Measurements from ENCODE around the gene MFSD6. TPM values are rescaled to one million over a fixed set of nuclear protein-coding genes. Genes with fewer than 3 reads are reported as not detected.

Gene MFSD6
- total RNA-seq, 1 donor from 2014 or later = 50.5 TPM

DNA sequence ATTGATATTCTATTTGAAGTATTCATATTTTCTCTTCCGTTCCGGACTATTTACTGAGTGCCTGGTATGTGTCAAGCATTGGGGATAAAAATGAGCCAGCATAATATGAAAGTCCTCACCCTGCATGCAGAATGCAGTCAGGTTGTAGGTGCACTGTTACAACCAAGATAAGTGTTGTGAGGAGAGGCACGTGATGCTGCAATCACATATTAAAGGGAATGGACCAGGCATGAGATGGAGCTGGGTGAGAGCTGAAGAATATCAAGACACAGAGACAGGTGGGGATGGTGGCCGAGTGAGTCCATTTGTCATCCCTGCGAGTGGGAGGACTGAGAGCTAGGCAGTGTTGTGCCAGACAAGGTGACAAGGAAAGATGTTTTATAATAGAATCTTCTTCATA, 52.3 kb downstream of the MFSD6 start:
- Histone ChIP-seq H3K4me1 (no peaks in the 10 kb centered on the region), H3K4me3 (no peak overlapping the region), H3K9me3 (no peaks in the 10 kb centered on the region), H3K36me3 (no peaks in the 10 kb centered on the region), H3K27me3 (ENCODE audit: low read depth) (no peaks in the 10 kb centered on the region), H3K27ac (no peak overlapping the region)
- ATAC-seq (no peak), DNase-seq (no peak)
- intact Hi-C loops (cut with DNase I) = no loop called here
- TF ChIP-seq, protein P1, sequence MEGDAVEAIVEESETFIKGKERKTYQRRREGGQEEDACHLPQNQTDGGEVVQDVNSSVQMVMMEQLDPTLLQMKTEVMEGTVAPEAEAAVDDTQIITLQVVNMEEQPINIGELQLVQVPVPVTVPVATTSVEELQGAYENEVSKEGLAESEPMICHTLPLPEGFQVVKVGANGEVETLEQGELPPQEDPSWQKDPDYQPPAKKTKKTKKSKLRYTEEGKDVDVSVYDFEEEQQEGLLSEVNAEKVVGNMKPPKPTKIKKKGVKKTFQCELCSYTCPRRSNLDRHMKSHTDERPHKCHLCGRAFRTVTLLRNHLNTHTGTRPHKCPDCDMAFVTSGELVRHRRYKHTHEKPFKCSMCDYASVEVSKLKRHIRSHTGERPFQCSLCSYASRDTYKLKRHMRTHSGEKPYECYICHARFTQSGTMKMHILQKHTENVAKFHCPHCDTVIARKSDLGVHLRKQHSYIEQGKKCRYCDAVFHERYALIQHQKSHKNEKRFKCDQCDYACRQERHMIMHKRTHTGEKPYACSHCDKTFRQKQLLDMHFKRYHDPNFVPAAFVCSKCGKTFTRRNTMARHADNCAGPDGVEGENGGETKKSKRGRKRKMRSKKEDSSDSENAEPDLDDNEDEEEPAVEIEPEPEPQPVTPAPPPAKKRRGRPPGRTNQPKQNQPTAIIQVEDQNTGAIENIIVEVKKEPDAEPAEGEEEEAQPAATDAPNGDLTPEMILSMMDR (IDR thresholded peaks at IDR 0.05) = no peak

DNA sequence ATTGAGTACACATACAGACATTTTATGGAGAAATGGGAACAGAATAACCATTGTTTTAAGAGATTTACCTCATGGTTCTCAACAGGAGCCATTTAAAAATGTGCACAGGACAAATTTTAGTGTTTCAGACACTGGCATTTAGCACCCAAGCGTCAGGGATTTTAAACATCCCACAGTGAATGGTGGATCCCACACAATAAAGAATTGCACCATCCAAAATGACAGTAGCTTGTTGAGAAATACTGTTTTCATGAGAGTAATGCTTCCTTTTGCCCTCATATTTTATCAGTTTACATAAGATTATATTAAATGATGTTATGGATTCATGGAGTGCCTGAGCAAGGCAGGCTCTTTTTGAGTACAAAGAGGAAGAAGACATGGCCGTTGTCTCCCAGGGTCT, 54.0 kb downstream of the MFSD6 start:
- ATAC-seq = no peak

DNA sequence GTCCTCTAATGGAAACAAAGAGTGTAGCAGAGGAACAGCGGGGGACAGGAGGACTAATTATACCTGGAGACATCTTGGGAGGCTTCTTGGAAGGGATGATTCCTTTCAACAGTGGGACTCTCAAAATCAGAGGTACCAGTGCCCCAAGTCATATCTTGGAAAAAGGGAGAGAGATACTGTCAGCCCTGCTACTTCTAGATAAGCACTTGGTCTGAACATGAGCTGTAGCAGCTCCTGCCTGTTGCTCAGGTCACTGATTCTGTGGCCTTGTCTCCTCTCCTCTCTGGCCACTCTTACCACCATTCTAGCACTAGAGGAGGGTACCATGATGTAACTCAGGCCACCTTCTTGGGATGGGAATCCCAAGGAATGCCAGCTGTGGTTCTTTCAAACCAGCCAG, 54.5 kb downstream of the MFSD6 start:
- Histone ChIP-seq H3K9me3 (no peaks in the 10 kb centered on the region), H3K27ac (no peak overlapping the region), H3K36me3 (no peaks in the 10 kb centered on the region), H3K27me3 (ENCODE audit: low read depth) (no peaks in the 10 kb centered on the region), H3K4me1 (peaks cover 12% of the 10 kb centered on the region), H3K4me3 (no peak overlapping the region)
- intact Hi-C loops (cut with DNase I) = no loop called here
- no peak for ATAC-seq
- TF ChIP-seq, protein P1 (IDR thresholded peaks at IDR 0.05) = no peak
- no peak for DNase-seq

More for the DNA sequence above, 54.0 kb downstream of the MFSD6 start:
- Histone ChIP-seq H3K36me3 (no peaks in the 10 kb centered on the region), H3K9me3 (no peaks in the 10 kb centered on the region), H3K4me1 (peaks cover 7% of the 10 kb centered on the region), H3K27me3 (ENCODE audit: low read depth) (no peaks in the 10 kb centered on the region), H3K4me3 (no peak overlapping the region), H3K27ac (no peak overlapping the region)
- intact Hi-C loops (cut with DNase I) = no loop called here
- TF ChIP-seq, protein P1 (IDR thresholded peaks at IDR 0.05) = no peak
- DNase-seq = no peak

DNA sequence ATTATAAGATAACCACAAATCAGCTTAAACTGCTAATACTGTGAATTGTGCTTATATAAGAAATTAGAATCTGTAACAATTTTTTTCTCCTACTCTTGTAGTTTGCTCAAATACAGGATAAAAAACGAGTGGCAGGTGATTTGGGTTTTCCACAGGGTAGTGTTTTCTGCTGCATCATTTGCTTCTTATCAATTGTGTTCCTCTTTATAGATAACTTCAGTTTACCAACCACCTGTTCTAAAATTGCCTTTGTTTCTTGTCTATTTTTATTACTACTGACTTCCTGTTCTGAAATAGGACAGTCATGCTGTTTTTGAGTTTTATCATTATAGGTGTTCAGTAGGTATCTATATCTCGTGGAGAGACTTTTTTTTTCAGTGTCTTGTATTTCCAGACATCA, 56.9 kb downstream of the MFSD6 start:
- Histone ChIP-seq H3K9me3 (no peaks in the 10 kb centered on the region), H3K4me1 (peaks cover 36% of the 10 kb centered on the region), H3K27me3 (ENCODE audit: low read depth) (no peaks in the 10 kb centered on the region), H3K36me3 (no peaks in the 10 kb centered on the region), H3K27ac (no peak overlapping the region), H3K4me3 (no peak overlapping the region)
- ATAC-seq = no peak
- no peak for DNase-seq
- TF ChIP-seq, protein P1 (IDR thresholded peaks at IDR 0.05) = no peak
- intact Hi-C loops (cut with DNase I) = no loop called here

DNA sequence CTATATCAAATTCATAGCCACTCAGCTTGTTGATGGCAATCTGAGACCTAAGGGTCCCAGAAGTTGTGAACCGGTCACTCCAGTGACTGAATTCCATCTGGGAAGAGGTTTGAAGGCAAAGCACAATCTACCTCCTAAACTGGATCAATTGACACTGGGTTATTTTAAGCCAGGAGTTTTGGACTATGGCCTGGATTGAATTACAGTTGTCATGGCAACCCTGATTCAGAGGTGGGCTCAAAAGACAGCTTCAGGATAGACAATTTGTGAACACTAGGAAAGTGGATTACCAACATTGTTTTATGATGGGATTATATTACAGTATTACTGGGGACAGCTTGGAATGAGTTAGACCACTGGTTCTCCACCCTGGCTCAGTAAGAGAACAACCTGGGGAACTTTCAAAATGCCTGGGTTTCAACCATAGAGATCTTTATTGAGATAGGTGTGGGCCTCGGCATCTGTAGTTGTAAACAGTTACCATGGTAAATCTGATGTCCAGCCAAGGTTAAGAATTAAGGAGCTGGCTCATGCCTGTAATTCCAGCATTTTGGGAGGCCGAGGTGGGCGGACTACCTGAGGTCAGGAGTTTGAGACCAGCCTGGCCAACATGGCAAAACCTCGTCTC, 58.8 kb downstream of the MFSD6 start:
- Histone ChIP-seq H3K4me1 (peaks cover 44% of the 10 kb centered on the region), H3K9me3 (no peaks in the 10 kb centered on the region), H3K4me3 (no peak overlapping the region), H3K27ac (peak overlapping the region; percentile 80), H3K27me3 (ENCODE audit: low read depth) (no peaks in the 10 kb centered on the region), H3K36me3 (peaks cover 5% of the 10 kb centered on the region)
- intact Hi-C loops (cut with DNase I) = no loop called here
- DNase-seq (no peak), ATAC-seq (no peak)
- TF ChIP-seq, protein P1 (IDR thresholded peaks at IDR 0.05) = no peak

All from lower lobe of right lung (tissue), 2 donors.